Mucosa of rectum (tissue), 2 donors: Measurements from ENCODE around the gene WDR45B.

Experiments used
- H3K27ac ChIP-seq, 2 donors: one replicate each; pipeline ENCODE4 v1.7.0; 2013; ENCODE audit warnings: inconsistent platforms in 2 of 2, low read depth in 2 of 2, low read length in 2 of 2
- H3K27me3 ChIP-seq, 2 donors: one replicate each; pipeline ENCODE4 v1.7.0; 2013; ENCODE audit warnings: low read length in 2 of 2; ENCODE audit not compliant: control insufficient read depth in 2 of 2, insufficient read depth in 2 of 2
- H3K36me3 ChIP-seq, 2 donors: one replicate each; pipeline ENCODE4 v1.7.0; 2013; ENCODE audit warnings: low read length in 2 of 2; ENCODE audit not compliant: control insufficient read depth in 2 of 2, insufficient read depth in 2 of 2
- H3K4me1 ChIP-seq, 2 donors: one replicate each; pipeline ENCODE4 v1.7.0; 2013; ENCODE audit warnings: low read length in 2 of 2, mild to moderate bottlenecking in 1 of 2; ENCODE audit not compliant: control insufficient read depth in 2 of 2, insufficient read depth in 2 of 2
- H3K4me3 ChIP-seq, 2 donors: one replicate each; pipeline ENCODE4 v1.7.0; 2013; ENCODE audit warnings: low read length in 2 of 2
- H3K9ac ChIP-seq, 2 donors: one replicate each; pipeline ENCODE4 v1.7.0; 2013; ENCODE audit warnings: low read length in 2 of 2, low read depth in 1 of 2, mild to moderate bottlenecking in 1 of 2
- H3K9me3 ChIP-seq, 2 donors: one replicate each; pipeline ENCODE4 v1.7.0; 2013; ENCODE audit warnings: low read length in 2 of 2; ENCODE audit not compliant: control insufficient read depth in 2 of 2
- donor health status: healthy.
- donor health status: Normal muscosa, but diverticular disease.

WDR45B gene

DNA sequence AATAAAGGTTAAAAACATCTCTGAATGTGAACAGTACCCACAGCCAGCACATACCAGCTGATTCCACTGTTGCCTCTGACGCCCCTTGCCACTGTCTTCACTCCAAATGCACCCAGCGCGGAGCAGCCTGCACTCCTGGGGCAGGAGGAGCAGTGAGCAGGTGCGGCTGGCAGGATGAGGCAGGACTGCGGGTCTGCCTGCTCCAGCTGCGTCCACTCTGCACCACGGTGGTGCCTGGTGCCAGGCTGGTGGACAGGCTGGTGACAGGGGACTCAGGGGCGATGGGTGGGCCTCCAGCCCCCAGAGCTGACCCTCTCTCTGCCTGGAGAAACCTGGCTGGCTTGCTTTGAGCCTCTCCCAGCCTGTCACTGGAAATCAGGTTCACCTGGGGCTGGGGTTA lies 40.8 kb upstream of the WDR45B start:
- Histone ChIP-seq H3K36me3 (peaks cover 0 to 11% of the 10 kb centered on the region in 2 donors), H3K4me1 (peaks cover 6 to 7% of the 10 kb centered on the region in 2 donors), H3K27ac (no peak overlapping the region), H3K4me3 (no peak overlapping the region), H3K9me3 (no peaks in the 10 kb centered on the region), H3K9ac (no peak overlapping the region), H3K27me3 (no peaks in the 10 kb centered on the region)

DNA sequence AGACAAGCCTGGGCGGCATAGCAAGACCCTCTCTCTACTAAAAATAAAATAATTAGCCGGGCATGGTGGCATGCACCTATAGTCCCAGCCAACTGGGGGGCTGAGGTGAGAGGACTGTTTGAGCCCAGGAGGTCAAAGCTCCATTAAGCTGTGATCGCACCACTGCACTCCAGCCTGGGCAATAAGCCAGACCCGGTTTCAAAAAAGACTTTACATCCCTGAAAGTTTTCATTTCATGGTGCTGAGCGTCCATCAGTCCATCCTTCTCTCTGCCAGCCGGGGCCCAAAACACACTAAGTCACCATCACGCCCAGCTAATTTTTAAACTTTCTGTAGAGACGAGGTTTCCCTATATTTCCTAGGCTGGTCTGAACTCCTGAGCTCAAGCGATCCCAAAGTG lies 39.6 kb upstream of the WDR45B start:
- H3K27me3 ChIP-seq = no peaks in the 10 kb centered on the region
- no peak overlapping the region for H3K4me3 ChIP-seq
- H3K27ac ChIP-seq = no peak overlapping the region
- H3K36me3 ChIP-seq = peaks cover 0 to 11% of the 10 kb centered on the region in 2 donors
- H3K9ac ChIP-seq = no peak overlapping the region
- no peaks in the 10 kb centered on the region for H3K9me3 ChIP-seq
- H3K4me1 ChIP-seq = peaks cover 6 to 7% of the 10 kb centered on the region in 2 donors

DNA sequence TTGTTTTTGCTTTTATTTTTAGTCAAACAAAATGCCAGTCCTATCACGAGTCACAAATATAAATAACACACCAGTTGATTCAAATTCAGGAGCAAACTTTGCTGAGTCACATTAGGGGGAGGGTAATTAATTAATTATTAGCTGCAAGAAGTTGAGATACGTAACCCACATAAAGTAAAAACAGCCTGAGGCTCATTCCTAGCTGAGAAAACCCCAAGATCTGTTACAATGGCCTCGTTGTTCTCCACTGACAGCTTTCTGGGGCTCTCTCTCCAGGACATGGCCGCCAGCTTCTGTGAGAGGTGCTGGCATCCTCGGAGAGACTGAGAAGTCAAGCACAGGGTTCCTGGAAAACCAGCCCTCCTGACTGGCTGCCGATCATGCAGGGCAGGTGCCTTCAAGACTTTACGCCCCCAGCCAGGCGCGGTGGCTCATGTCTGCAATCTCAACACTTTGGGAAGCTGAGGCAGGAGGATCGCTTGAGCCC lies 39.2 kb upstream of the WDR45B start:
- Histone ChIP-seq H3K36me3 (peaks cover 0 to 11% of the 10 kb centered on the region in 2 donors), H3K9me3 (no peaks in the 10 kb centered on the region), H3K4me1 (peaks cover 6 to 7% of the 10 kb centered on the region in 2 donors), H3K9ac (no peak overlapping the region), H3K4me3 (no peak overlapping the region), H3K27me3 (no peaks in the 10 kb centered on the region), H3K27ac (no peak overlapping the region)

DNA sequence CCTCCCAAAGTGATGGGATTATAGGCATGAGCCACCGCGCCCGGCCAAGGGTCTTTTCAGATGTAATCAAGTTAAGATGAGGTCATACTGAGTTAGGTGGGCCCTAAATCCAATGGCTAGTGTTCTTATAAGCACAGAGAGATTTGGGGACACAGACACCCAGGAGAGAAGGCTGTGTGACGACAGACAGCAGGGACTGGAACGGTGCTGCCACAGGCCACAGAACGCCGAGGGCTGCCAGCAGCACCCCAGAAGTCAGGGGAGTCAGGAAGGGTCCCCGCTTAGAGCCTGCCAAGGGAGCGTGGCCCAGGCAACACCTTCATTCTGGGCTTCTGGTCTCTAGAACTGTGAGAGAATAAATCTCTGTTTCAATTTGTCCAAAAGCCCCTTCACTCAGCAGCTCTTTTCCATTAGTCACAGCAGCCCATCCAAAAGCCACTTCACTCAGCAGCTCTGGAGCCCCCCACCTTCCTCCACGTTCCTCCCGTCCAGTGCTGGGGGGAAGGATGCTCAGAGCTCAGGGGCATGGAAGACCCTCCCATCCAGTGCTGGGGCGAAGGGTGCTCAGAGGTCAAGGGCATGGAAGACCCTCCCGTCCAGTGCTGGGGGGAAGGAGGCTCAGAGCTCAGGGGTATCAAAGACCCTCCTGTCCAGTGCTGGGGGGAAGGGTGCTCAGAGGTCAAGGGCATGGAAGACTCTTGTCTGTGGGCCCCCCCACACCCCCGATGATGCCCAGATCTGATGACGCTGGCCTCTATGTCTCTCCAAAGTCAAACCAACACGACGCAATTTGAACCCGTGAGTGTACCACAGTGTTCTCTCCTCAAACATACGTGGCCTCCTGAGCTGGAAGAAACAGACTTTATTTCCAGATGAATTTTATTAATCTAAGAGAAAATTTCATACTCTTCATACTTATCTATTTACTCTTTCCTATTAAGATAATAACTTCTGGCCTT lies 38.4 kb upstream of the WDR45B start:
- H3K4me1 ChIP-seq = peaks cover 6 to 7% of the 10 kb centered on the region in 2 donors
- H3K36me3 ChIP-seq = peaks cover 0 to 10% of the 10 kb centered on the region in 2 donors
- no peak overlapping the region for H3K27ac ChIP-seq
- no peak overlapping the region for H3K9ac ChIP-seq
- no peaks in the 10 kb centered on the region for H3K9me3 ChIP-seq
- no peaks in the 10 kb centered on the region for H3K27me3 ChIP-seq
- no peak overlapping the region for H3K4me3 ChIP-seq

DNA sequence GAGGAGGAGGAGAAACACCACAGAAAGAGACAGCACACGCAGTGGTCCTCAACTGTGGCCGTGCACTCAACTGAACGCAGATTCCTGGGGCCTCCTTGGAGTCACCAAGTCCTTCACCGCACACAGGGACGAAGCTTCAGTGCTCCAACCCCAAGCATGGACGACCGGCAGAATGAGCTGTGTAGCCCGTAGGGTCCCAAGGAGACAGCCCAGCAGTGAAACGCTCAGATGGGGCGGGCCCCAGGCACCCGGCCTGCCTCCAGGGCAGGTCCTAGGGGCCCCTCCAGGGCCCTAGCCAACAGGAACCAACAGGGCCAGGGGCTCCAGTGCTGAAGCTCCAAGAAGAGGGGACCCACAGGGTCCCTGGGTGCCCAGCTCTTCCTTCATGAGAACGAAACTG lies 37.0 kb upstream of the WDR45B start:
- Histone ChIP-seq H3K4me3 (no peak overlapping the region), H3K9ac (no peak overlapping the region), H3K27me3 (no peaks in the 10 kb centered on the region), H3K36me3 (peaks cover 0 to 4% of the 10 kb centered on the region in 2 donors), H3K4me1 (peaks cover 6 to 7% of the 10 kb centered on the region in 2 donors), H3K9me3 (peaks cover 0 to 2% of the 10 kb centered on the region in 2 donors), H3K27ac (peak overlapping the region; percentile 51 to 93)

DNA sequence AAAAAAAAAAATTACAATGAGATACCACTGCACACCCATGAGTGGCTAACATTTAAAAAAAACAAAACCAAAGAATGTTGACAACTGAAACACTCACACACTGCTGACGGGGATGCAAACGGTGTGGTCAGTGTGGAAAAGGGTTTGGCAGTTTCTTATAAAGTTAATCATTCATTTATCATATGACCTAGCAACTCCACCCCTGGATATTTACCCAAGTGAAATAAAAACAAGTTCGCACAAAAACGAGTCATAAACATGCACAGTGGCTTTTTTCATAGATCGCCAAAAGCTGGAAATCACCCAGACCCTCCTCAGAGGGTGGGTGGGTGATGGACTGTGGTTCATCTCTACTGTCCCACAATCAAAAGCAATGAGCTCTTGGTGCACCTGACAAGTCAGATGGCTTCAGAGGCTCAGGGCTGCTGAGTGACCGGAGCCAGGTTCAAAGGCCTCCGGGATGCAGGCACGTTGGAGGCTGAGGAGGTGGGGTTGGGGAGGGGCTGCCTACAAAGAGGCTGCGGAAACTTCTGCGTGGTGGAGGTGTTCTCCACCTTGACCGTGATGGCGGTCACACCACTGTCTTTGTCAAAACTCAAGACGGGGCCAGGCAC lies 36.1 kb upstream of the WDR45B start:
- Histone ChIP-seq H3K27ac (peak overlapping the region; percentile 93 to 98), H3K27me3 (no peaks in the 10 kb centered on the region), H3K4me3 (peak overlapping the region; percentile 28 to 66), H3K36me3 (no peaks in the 10 kb centered on the region), H3K9me3 (peaks cover 0 to 2% of the 10 kb centered on the region in 2 donors), H3K4me1 (peaks cover 13% of the 10 kb centered on the region in 2 donors), H3K9ac (peak overlapping the region; percentile 68 to 72)

DNA sequence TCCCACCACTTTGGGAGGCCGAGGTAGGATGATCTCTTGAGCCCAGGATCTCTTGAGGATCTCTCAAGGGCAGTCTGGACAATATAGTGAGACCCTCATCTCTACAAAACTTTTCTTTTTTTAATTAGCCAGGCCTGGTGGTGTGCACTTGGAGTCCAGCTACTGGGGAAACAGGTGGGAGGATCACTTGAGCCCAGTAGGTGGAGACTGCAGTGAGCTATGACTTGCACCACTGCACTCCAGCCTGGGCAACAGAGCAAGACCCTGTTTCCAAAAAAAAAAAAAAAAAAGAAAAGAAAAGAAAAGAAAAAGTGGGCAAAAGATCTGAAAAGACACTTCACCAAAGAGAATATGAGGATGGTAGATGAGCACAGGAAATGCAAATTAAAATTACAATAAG lies 35.3 kb upstream of the WDR45B start:
- Histone ChIP-seq H3K4me1 (peaks cover 13% of the 10 kb centered on the region in 2 donors), H3K27ac (peak overlapping the region; percentile 93 to 98), H3K9me3 (peaks cover 0 to 2% of the 10 kb centered on the region in 2 donors), H3K4me3 (no peak overlapping the region), H3K9ac (peak overlapping the region in 1 of 2 donors; percentile 26), H3K36me3 (no peaks in the 10 kb centered on the region), H3K27me3 (no peaks in the 10 kb centered on the region)

DNA sequence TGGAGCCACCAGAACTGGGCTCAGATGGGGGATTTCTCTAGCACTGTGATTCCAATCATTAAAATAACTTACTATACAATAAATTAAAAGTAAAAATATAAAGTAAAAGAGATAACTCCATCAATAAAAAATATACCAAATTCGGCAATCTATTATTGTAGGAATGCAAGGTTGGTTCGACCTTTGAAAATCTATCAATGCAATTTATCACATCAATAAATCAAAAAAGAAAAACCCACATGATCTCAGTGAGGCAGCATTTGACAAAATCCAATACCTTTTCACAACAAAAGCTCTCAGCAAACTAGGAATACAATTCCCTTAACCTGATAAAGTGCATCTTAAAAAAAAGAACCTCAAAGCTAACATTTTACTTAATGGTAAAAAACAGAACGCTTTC lies 33.3 kb upstream of the WDR45B start:
- no peak overlapping the region for H3K9ac ChIP-seq
- no peaks in the 10 kb centered on the region for H3K36me3 ChIP-seq
- H3K4me1 ChIP-seq = peaks cover 13% of the 10 kb centered on the region in 2 donors
- H3K9me3 ChIP-seq = peaks cover 0 to 2% of the 10 kb centered on the region in 2 donors
- H3K27ac ChIP-seq = no peak overlapping the region
- no peaks in the 10 kb centered on the region for H3K27me3 ChIP-seq
- H3K4me3 ChIP-seq = no peak overlapping the region

DNA sequence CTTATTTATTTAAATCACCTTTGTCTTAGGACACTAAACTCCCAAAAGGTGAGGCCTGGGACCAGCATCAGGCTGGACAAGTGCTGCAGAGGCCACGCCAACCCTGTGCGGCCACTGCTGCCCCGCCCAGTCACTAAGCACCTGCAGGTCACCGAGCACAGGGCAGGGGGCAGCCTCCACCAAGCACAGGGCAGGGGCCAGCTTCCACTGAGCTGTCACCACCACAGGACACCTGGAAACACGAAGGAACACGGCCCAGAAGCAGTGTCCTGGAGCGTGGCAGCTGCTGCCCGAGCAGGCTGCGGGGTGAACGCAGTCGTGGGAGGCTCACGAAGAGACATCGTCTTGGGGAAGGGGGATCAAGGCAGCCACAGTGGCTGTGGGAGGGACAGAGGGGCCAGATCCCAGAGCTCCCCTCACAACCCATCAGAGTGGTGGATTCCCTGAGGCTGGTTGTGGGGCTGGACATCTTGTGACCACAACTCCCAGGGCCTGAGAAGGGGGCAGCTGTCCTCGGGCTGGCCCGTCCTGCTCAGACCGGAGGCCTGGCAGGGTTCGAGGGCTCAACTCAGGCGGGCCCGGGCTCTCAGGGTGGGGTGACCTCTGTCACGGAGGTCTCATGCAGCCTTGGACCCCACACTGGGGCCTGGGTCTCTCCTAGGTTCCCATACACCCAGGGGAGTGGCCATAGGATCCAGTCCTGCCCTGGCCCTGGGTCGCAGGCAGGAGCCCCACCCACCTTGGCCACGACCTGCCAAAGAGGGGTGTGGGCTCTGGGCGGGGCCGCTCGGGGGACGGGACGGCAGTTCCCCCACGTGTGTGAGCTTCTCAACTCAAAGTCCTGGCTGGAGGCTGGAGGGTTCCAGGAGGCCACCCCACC lies 31.6 kb upstream of the WDR45B start:
- Histone ChIP-seq H3K9me3 (peaks cover 0 to 2% of the 10 kb centered on the region in 2 donors), H3K4me1 (peaks cover 17 to 18% of the 10 kb centered on the region in 2 donors), H3K27me3 (no peaks in the 10 kb centered on the region), H3K36me3 (no peaks in the 10 kb centered on the region), H3K4me3 (no peak overlapping the region), H3K9ac (peak overlapping the region in 1 of 2 donors; percentile 33), H3K27ac (peak overlapping the region; percentile 52 to 74)
